ENCODE results near the gene HINFP.
"Not testable (repeated sequence)": the region's sequence is repeated elsewhere in the genome, so short reads cannot be mapped to it uniquely, and the experiment has no call there.

The HINFP gene

GRCh38 chr11:119118227-119118626, 3.2 kb upstream of the HINFP start:
- no peak for DNase-seq

GRCh38 chr11:119118946-119119345, 2.4 kb upstream of the HINFP start:
- no peak for DNase-seq

- peak; percentile 21 for DNase-seq
Observed at GRCh38 chr11:119120639-119121007, 757 bp upstream of the HINFP start.

GRCh38 chr11:119121811-119122124, 388 bp downstream of the HINFP start:
- no peak for DNase-seq

GRCh38 chr11:119125821-119126220, 4.4 kb downstream of the HINFP start:
- DNase-seq = no peak

- DNase-seq = no peak
Observed at GRCh38 chr11:119126675-119127268, 5.4 kb downstream of the HINFP start.

GRCh38 chr11:119130662-119131061, 9.3 kb downstream of the HINFP start:
- no peak for DNase-seq

GRCh38 chr11:119134389-119134978, 13.1 kb downstream of the HINFP start:
- no peak for DNase-seq

GRCh38 chr11:119139276-119139675, 17.9 kb downstream of the HINFP start:
- DNase-seq = not testable (repeated sequence)

GRCh38 chr11:119144825-119145486, 23.6 kb downstream of the HINFP start:
- peak; percentile 70 for DNase-seq

- no peak for DNase-seq
Observed at GRCh38 chr11:119145551-119145950, 24.2 kb downstream of the HINFP start.

GRCh38 chr11:119147604-119148333, 26.4 kb downstream of the HINFP start:
- DNase-seq = peak; percentile 43

- DNase-seq = no peak
Observed at GRCh38 chr11:119148720-119149017, 27.3 kb downstream of the HINFP start.

GRCh38 chr11:119149018-119149785, 27.8 kb downstream of the HINFP start, which contains the start of gene ABCG4:
ABCG4 (plus strand) TSS chr11:119149052; CDS start chr11:119149966, 914 bp downstream.
- no peak for DNase-seq

GRCh38 chr11:119149786-119150275, 28.5 kb downstream of the HINFP start:
- DNase-seq = no peak

GRCh38 chr11:119152043-119152442, 30.7 kb downstream of the HINFP start:
- DNase-seq = no peak

- no peak for DNase-seq
Observed at GRCh38 chr11:119152604-119153003, 31.2 kb downstream of the HINFP start.

GRCh38 chr11:119153049-119153818, 31.9 kb downstream of the HINFP start:
- no peak for DNase-seq

- DNase-seq = no peak
Observed at GRCh38 chr11:119154178-119154577, 32.8 kb downstream of the HINFP start.

- DNase-seq = peak; percentile 64
Observed at GRCh38 chr11:119155733-119156492, 34.5 kb downstream of the HINFP start.

GRCh38 chr11:119156496-119156895, 35.1 kb downstream of the HINFP start:
- no peak for DNase-seq

- DNase-seq = no peak
Observed at GRCh38 chr11:119157063-119157462, 35.7 kb downstream of the HINFP start.
